Right renal cortex interstitium (tissue), 3 donors: Measurements from ENCODE around the gene ZC3HAV1L. TPM values are rescaled to one million over a fixed set of nuclear protein-coding genes. Genes with fewer than 3 reads are reported as not detected.

Experiments used
- polyA plus RNA-seq, 3 donors: library from polyadenylated mRNA; unstranded; fragments of 120-200 nt; gene quantifications; one replicate each; pipeline ENCODE4 v1.2.1, GENCODE V29; 2013; ENCODE audit not compliant: insufficient read length in 3 of 3

The ZC3HAV1L gene
- polyA plus RNA-seq, 3 donors, result 14.3 to 20.4 (median 20.0) TPM

Other genes with a start within 250 kb of the ZC3HAV1L start
- 10 to 100 TPM; 43.9 to 48.0 (median 44.4) TPM for gene TMEM213, start 238.0 kb downstream of the ZC3HAV1L start, polyA plus RNA-seq
- gene ATP6V0A4, start 237.8 kb downstream of the ZC3HAV1L start, polyA plus RNA-seq, result 10 to 100 TPM; 78.9 to 81.5 (median 81.4) TPM
- 10 to 100 TPM; 11.9 to 13.6 (median 12.4) TPM for gene KIAA1549, start 54.7 kb downstream of the ZC3HAV1L start, polyA plus RNA-seq
- gene ZC3HAV1, start 73.7 kb upstream of the ZC3HAV1L start, polyA plus RNA-seq, result 10 to 100 TPM; 19.1 to 21.7 (median 19.1) TPM
- 10 to 100 TPM; 11.9 to 12.4 (median 11.9) TPM for gene UBN2, start 195.2 kb upstream of the ZC3HAV1L start, polyA plus RNA-seq